Left cardiac atrium (tissue), 4 donors: ENCODE results near the gene MANBA. TPM values are rescaled to one million over a fixed set of nuclear protein-coding genes. Genes with fewer than 3 reads are reported as not detected.
A peak's percentile ranks its signal among the peaks of the same experiment; 100 is the strongest.

ENCODE experiments used
- ATAC-seq, 2 donors: fragments of 200-7000 bp; cut with Tn5 transposase; one replicate each; pipeline ENCODE4 v1.9.1; 2020; ENCODE audit warnings: mild to moderate bottlenecking in 2 of 2, moderate library complexity in 2 of 2
- DNase-seq: peaks from one replicate; pipeline ENCODE4 v3.0.0-alpha.2; 2020
- intact Hi-C, 2 donors: fragments of 100-400 bp; cut with DNase I; formaldehyde crosslinking; loops; one replicate each; pipeline versions ENCODE4 v1.14.1 to v1.15.1; 2022 to 2023
- total RNA-seq, 2 donors: library from RNA; stranded (reverse); fragmentation: NEBNext Ultra II Directional; extraction: Animal tissue kit (Norgen Biotek cat#: 25700); gene quantifications; one replicate each; pipeline ENCODE4 v1.2.1, GENCODE V29; 2021
- donor health status: DM: no; HTN: yes; CAD: no.
- donor health status: DM: no; HTN: yes; CAD: no; lungs with severe emphysema.
- donor health status: DM: yes; HTN: yes; CAD: no.
- donor health status: Dilated cardiomyopathy.

Gene MANBA
- total RNA-seq, 2 donors from 2014 or later: 22.2 to 26.8 TPM

- ATAC-seq (no peak), DNase-seq (no peak)
- intact Hi-C loops: no loop called here
Observed at GRCh38 chr4:102687982-102688433, 72.8 kb downstream of the MANBA start.

DNA sequence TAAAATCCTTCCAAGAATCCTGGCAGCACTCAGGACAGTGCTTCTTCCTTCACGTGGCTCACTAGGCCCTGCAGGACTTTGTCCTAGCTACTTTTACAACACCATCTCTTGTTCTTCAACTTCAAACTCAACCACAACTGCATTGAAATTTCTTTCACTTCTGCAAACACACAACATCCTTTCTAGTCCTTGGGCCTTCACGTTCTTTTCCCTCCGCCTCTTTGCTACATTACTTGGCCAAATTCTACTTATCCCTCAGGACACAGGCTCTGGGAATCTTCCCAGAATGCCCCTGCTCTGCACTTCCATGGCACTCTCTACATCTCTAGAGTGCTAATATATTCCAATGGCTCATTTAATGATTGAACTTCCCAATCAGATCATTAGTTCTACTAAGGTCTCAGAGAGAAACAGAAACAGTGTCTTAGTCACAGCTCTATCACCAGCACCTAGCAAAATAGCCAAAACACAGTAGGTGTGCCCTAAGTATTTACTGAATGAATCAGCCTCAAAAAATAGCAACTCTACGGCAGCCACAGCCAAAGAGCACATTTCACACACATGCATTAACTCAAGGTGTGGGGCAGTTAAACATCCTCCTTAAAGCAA is 73.3 kb downstream of the MANBA start:
- intact Hi-C loops: no loop called here
- DNase-seq: no peak
- ATAC-seq: peak in 1 of 2 donors; percentile 76

DNA sequence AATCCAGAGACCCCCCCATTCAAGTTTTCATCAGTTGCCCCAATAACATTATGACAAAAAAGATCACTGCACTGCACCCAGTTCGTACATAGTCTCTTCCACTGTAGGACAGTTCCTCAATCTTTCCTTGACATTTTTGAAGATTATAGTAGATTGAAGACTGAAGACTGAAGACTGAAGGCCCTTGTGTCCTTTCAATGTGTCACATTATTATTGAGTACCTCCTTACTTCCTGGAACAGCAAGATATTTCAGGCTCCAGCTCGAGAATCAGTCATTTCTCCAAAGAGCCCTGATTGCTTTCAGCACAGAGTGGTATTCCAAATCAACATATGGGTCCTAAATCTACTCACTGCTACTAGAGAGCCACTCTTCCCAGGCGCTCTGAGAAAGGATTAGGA is 75.0 kb downstream of the MANBA start:
- intact Hi-C loops: no loop called here
- DNase-seq: no peak
- ATAC-seq: no peak

GRCh38 chr4:102684610-102685052 is 76.1 kb downstream of the MANBA start:
- ATAC-seq: no peak
- no peak for DNase-seq
- intact Hi-C loops: no loop called here

DNA sequence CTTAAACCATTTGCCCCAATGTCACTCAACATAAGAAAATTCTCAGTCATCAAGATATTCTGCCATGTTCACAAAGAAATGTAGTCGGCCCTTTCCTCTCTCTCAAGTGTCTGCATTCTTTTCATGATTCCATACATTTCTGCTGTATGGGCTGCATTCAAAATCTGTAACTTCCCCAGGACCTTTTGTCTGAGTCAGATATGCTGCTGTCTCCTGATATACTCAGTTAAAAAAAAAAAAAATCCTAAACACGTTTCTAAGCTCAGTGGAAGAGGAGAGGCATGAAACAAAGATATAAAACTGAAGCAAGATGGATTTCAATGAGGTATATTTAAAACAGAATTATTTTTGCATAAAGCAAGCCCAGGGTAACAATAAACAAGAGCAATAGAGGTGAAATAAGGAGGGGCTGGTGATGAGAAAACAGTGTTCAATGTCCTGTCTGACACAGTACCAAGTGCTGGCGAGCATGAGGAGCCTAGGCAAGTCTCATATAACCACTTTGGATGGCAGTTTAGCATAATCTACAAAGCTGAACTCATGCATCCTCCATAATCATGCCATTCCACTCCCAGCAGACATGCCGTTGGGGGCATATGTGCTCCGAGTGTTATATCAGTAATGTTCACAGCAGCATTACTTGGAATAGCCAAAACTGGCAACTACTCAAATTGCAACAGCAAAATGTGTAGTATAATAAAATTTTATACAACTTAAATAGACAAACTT is 76.7 kb downstream of the MANBA start:
- intact Hi-C loops: no loop called here
- DNase-seq (no peak), ATAC-seq (no peak)

- no peak for DNase-seq
Observed at GRCh38 chr4:102678695-102679335, 82.0 kb downstream of the MANBA start.

DNA sequence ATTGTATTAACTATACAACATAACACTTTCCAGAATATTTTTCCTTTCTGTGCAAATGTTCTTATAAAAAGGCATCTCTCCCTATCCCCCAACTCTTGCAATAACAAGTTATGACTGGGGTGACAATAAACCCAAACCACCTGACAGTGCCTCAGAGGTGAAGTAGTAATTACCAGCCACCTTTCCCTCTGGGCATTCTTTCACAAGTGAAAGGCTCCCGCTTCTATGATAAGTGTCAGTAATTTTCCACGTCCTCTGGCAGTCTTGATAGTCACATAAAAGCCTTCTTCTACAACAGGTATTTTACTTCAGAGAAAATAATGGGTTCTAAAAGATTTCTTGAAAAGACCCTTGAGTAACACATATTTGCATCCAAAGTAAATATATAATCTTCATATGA is 82.7 kb downstream of the MANBA start:
- DNase-seq: no peak
- ATAC-seq: no peak
- intact Hi-C loops: no loop called here

More at GRCh38 chr4:102678695-102679335, 82.0 kb downstream of the MANBA start:
- no peak for ATAC-seq
- intact Hi-C loops: no loop called here

- intact Hi-C loops: no loop called here
Observed at GRCh38 chr4:102675141-102675540, 85.6 kb downstream of the MANBA start.

GRCh38 chr4:102667001-102667400 is 93.8 kb downstream of the MANBA start:
- intact Hi-C loops: no loop called here
- no peak for DNase-seq
- ATAC-seq: no peak

More at GRCh38 chr4:102675141-102675540, 85.6 kb downstream of the MANBA start:
- DNase-seq: no peak
- peak; percentile 53 to 73 for ATAC-seq

DNA sequence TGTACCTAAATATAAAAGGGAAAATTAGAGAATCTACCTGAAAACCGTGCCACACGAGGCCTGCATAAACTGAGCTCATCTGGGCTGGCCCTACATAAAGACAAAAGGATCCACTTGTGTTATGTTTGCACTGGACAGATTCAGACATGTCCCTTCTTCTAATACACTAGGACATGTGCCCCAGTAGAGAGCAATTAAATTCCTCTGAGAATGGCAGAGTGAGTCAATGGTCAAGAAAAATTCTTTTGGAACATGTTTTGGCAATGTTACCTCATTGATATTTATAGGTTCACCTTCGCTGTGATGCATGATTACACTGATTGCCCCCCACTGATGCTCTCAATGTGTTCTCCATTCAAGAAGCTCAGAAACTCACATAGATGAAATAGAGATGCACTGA is 95.2 kb downstream of the MANBA start:
- no peak for ATAC-seq
- intact Hi-C loops: no loop called here
- no peak for DNase-seq

DNA sequence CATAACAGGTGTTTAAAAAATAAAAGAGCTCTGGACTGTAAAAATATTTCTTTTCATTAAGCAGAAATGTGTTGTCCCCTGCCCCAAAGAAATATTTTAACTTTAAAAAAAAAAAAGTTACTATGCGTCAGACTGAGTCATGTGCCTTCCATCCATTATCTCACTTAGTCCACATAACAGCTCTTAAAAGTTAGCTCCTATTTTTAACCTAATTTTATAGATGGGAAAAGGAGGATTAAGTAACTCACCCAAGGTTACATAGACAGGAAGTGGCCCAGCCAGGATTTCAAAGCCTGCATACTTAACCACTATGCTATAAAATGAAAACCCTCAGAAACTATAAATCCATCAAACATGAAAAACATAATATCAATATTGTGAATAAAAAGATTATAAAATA is 97.7 kb downstream of the MANBA start:
- ATAC-seq (peak in 1 of 2 donors; percentile 25), DNase-seq (no peak)
- intact Hi-C loops: no loop called here

DNA sequence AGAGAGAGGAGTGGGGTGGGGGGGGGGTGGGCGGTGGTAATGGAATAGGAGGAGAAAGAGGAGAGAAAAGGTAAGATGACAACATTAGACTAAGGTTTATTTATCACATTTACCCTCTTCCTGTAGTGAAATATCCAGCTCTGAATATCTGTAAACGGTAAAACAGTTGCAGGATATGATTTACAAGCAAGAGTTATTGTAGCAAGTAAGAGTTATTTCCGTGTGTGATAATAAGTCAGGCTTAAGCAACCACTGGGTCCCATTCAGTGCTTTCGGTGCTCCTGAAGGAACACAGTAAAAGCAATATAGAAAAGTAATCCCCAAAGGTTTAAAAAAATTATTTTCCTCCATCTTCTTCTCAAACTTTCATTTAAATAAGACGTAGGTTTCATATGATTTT is 103.6 kb downstream of the MANBA start:
- intact Hi-C loops: no loop called here
- ATAC-seq (no peak), DNase-seq (no peak)

DNA sequence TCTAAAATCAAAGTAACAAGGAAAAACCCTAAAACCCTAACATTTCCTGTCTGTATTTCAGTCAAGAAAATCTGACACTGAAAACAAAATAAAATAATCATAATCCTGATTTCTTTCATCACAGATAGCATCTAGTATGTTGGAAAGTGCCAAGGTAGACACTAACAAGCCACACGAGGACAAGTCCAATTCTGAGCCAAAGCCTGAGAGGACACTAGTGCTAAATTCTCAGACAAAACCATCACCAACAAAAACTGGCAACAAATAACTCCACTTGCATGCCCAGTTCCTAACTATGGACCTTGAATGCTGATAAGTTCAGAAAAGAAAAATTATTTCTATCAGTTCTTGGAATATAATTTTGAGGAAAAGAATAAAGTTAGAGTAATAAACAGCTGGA is 113.7 kb downstream of the MANBA start:
- intact Hi-C loops: no loop called here
- ATAC-seq (peak; percentile 51 to 54), DNase-seq (no peak)

DNA sequence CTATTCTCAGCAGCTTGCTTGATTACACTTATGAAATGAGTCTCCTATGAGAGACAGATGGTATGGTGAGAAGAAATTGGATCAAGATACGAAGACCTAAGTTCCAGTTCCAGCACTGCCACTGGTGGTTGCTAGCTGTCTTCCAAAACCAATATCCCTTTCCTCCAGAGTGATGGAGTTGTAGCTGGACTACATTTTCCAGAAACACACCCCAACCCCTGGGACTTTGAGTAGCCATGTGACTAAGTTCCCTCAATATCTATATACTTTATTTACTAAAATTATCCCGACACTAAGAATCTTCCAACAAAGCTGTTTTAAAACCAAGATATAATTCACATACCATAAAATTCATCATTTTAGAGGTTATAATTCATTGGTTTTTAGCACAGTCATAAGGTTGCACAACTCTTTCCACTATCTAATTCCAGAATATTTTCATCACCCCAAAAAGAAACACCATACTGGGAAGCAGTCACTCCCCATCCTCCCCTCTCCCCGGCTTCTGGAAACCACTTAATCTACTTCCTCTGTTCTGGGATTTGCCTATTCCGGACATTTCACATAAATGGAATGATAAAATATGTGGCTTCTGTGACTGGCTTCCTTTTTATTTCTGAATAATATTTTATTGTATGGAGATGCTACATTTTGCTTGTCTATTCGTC is 118.0 kb downstream of the MANBA start:
- DNase-seq (peak; percentile 24), ATAC-seq (peak; percentile 80 to 81)
- intact Hi-C loops: no loop called here

- DNase-seq: no peak
- no peak for ATAC-seq
- intact Hi-C loops: no loop called here
Observed at GRCh38 chr4:102641793-102642192, 119.0 kb downstream of the MANBA start.

DNA sequence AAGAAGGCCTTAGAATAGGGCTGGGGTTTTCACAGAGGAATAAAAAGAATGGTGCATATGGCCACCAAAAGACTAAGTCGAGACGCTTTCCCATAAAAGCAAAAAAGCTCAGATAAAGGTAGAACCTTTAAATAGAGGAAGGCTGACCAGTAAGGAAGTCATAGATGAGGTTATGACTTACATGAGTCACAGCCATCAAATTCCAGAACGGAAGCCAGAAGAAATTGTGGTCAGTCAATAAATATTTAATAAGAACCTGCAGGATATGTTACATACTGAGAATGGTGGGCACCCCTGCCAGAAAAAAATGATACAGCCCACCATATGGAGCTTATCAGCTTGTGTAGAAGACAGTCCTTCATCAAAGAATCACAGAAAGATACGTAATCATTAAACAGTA is 120.1 kb downstream of the MANBA start:
- no peak for ATAC-seq

GRCh38 chr4:102639598-102639997 is 121.2 kb downstream of the MANBA start:
- intact Hi-C loops: no loop called here
- no peak for ATAC-seq
- no peak for DNase-seq

More for the DNA sequence above, 120.1 kb downstream of the MANBA start:
- intact Hi-C loops: no loop called here
- DNase-seq: no peak

- intact Hi-C loops: no loop called here
- DNase-seq: no peak
- ATAC-seq: no peak
Observed at GRCh38 chr4:102638621-102639020, 122.1 kb downstream of the MANBA start.

DNA sequence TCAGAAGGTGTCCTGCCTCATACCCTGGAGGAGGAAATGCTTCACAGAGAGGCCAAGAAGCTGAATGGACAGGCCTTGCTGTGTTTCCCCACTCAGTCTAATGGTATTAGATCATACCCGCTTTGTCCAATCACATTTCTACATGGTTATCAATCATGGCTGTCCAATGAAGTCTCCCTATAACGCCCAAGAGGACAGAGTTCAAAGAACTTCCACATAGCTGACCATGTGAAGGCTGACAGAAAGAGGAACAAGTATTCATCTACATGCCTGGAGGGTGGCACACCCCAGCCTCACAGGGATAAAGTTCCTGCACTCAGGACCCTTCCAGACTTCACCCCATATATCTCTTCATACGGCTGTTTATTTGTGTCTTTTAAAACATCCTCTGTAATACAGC is 123.4 kb downstream of the MANBA start:
- no peak for ATAC-seq

GRCh38 chr4:102633100-102633499 is 127.7 kb downstream of the MANBA start:
- no peak for DNase-seq
- intact Hi-C loops: no loop called here
- no peak for ATAC-seq

More for the DNA sequence above, 123.4 kb downstream of the MANBA start:
- intact Hi-C loops: no loop called here
- no peak for DNase-seq
